OCI-LY1 (cell line): Measurements from ENCODE around the gene HTRA3.

ENCODE experiments used
- EZH2 ChIP-seq: fragments of 200-600 bp; sonication (generic), shearing (Covaris generic); IDR thresholded peaks from 2 replicates; pipeline ENCODE4 v1.8.0; 2017; ENCODE audit warnings: borderline replicate concordance, mixed run types, mild to moderate bottlenecking, antibody characterized with exemption, low read length, moderate library complexity, mixed read lengths
- TF ChIP-seq, protein P1 (sequence below): fragments of 200-600 bp; sonication (generic), shearing (Covaris generic); IDR thresholded peaks from 2 replicates; pipeline ENCODE4 v1.5.1; 2017; ENCODE audit warnings: mild to moderate bottlenecking, antibody characterized with exemption, low read length, moderate library complexity, mixed read lengths

DNA sequence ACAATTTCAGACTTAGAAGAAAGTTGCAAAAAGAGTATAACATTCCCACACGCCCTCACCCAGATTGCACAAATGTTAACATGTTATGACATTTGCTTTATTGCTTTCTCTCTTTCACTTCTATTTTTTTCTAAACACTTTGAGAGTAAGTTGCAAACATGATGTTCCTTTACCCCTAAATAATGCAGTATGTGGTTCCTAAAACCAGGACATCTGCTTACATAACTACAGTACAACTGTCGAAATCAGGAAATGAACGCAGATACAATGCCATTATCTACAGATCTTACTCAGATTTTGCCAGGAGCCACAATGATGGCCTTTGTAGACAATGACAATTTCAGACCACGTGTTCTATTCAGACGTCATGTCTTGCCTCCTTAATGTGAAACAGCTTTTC, 48.1 kb upstream of the HTRA3 start:
- TF ChIP-seq, protein P1, sequence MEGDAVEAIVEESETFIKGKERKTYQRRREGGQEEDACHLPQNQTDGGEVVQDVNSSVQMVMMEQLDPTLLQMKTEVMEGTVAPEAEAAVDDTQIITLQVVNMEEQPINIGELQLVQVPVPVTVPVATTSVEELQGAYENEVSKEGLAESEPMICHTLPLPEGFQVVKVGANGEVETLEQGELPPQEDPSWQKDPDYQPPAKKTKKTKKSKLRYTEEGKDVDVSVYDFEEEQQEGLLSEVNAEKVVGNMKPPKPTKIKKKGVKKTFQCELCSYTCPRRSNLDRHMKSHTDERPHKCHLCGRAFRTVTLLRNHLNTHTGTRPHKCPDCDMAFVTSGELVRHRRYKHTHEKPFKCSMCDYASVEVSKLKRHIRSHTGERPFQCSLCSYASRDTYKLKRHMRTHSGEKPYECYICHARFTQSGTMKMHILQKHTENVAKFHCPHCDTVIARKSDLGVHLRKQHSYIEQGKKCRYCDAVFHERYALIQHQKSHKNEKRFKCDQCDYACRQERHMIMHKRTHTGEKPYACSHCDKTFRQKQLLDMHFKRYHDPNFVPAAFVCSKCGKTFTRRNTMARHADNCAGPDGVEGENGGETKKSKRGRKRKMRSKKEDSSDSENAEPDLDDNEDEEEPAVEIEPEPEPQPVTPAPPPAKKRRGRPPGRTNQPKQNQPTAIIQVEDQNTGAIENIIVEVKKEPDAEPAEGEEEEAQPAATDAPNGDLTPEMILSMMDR = no peak
- no peak for TF ChIP-seq EZH2
